Transverse colon (tissue), 3 donors: ENCODE data around the gene PTPRJ.

Source experiments
- CTCF ChIP-seq, 5 experiments: fragments of 200-600 bp in 3 of 5; fragments of 450-650 bp in 2 of 5; sonication (generic) in 3 of 5; IDR thresholded peaks; 1 replicate in 2 of 5; 2 replicates in 3 of 5; pipeline ENCODE4 v1.5.1; 2016 to 2017; ENCODE audit warnings: antibody characterized with exemption in 5 of 5, inconsistent platforms in 3 of 5, mild to moderate bottlenecking in 2 of 5, moderate library complexity in 1 of 5
- POLR2A ChIP-seq: fragments of 450-650 bp; IDR thresholded peaks from one replicate; pipeline ENCODE4 v1.6.1; 2016; ENCODE audit warnings: antibody characterized with exemption, mild to moderate bottlenecking, moderate library complexity

GRCh38 chr11:48170241-48171233, 190.2 kb downstream of the PTPRJ start:
- TF ChIP-seq CTCF (IDR thresholded peaks at IDR 0.05) (no peak), POLR2A (no peak)
